Spleen (tissue), 7 donors: ENCODE results near the gene PSAT1.

ENCODE experiments used
- POLR2A ChIP-seq, 3 donors: fragments of 450-650 bp; IDR thresholded peaks; one replicate each; pipeline ENCODE4 v1.5.1; 2017; ENCODE audit warnings: antibody characterized with exemption in 3 of 3, mild to moderate bottlenecking in 1 of 3
- POLR2AphosphoS5 ChIP-seq, 3 donors: sonication (generic); formaldehyde crosslinking; IDR thresholded peaks; one replicate each; pipeline ENCODE4 v1.5.1; 2017; ENCODE audit warnings: antibody characterized with exemption in 3 of 3
- TF ChIP-seq, protein P1 (sequence below), 11 experiments: fragments of 200-600 bp in 7 of 11; fragments of 450-650 bp in 4 of 11; sonication (generic) in 4 of 11; IDR thresholded peaks in 8 of 11; conservative IDR thresholded peaks in 3 of 11; 1 replicate in 7 of 11; 2 replicates in 4 of 11; pipeline versions ENCODE4 v1.4.0 to v1.8.0; 2016 to 2021; ENCODE audit warnings: antibody characterized with exemption in 11 of 11, inconsistent platforms in 4 of 11, mild to moderate bottlenecking in 1 of 11
- donor health status: DM: no; HTN: no; CAD: no; lungs with moderate emphysema.
- donor health status: DM: no; HTN: no; CAD: no.
- donor health status: DM: no; HTN: no; CAD: no.

DNA sequence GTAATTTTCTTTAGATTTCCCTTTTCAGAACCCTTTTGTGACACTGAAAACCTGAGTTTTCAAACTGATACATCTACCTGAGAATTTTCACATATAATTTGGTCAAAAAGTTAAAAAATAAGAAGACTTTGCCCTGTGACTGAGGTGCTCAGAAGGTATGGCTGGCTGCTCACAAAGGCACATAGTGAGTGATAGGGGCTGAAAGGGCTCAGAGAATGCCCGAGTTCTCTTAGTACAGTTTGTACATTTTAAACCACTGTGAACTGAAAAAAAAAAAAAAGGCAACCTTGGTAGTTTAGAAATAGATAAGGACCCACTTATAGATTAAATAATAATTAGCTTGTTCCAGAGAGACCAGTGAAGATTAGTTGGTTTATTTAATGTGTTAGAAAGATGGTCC is 18.1 kb upstream of the PSAT1 start:
- TF ChIP-seq, protein P1, sequence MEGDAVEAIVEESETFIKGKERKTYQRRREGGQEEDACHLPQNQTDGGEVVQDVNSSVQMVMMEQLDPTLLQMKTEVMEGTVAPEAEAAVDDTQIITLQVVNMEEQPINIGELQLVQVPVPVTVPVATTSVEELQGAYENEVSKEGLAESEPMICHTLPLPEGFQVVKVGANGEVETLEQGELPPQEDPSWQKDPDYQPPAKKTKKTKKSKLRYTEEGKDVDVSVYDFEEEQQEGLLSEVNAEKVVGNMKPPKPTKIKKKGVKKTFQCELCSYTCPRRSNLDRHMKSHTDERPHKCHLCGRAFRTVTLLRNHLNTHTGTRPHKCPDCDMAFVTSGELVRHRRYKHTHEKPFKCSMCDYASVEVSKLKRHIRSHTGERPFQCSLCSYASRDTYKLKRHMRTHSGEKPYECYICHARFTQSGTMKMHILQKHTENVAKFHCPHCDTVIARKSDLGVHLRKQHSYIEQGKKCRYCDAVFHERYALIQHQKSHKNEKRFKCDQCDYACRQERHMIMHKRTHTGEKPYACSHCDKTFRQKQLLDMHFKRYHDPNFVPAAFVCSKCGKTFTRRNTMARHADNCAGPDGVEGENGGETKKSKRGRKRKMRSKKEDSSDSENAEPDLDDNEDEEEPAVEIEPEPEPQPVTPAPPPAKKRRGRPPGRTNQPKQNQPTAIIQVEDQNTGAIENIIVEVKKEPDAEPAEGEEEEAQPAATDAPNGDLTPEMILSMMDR (IDR thresholded peaks at IDR 0.05 in 8 of 11, conservative IDR thresholded peaks at IDR 0.05 in 3 of 11), result no peak
- TF ChIP-seq POLR2A (IDR thresholded peaks at IDR 0.05), result no peak
- no peak for TF ChIP-seq POLR2AphosphoS5 (IDR thresholded peaks at IDR 0.05)
